Lung (tissue), 12 donors: ENCODE results near the gene TMEM169. TPM values are rescaled to one million over a fixed set of nuclear protein-coding genes. Genes with fewer than 3 reads are reported as not detected.

ENCODE experiments used
- ATAC-seq: fragments of 200-7000 bp; cut with Tn5 transposase; one replicate; pipeline ENCODE4 v1.9.1; 2020; ENCODE audit warnings: moderate number of reproducible peaks; ENCODE audit not compliant: insufficient read depth, low FRiP score
- DNase-seq, 3 donors: peaks; one replicate each; pipeline ENCODE4 v3.0.0-alpha.2; 2013 to 2017
- H3K27ac ChIP-seq, 2 donors: one replicate each; pipeline ENCODE4 v1.5.1; 2013; ENCODE audit warnings: mild to moderate bottlenecking in 2 of 2, moderate library complexity in 2 of 2, control low read depth in 1 of 2, inconsistent platforms in 1 of 2, low read depth in 1 of 2, low read length in 1 of 2
- H3K27me3 ChIP-seq, 3 donors: one replicate each; pipeline ENCODE4 v1.5.1; 2013; ENCODE audit warnings: low read length in 2 of 3; ENCODE audit not compliant: control insufficient read depth in 3 of 3, insufficient read depth in 3 of 3
- H3K36me3 ChIP-seq, 4 donors: one replicate each; pipeline ENCODE4 v1.5.1; 2013; ENCODE audit warnings: low read length in 4 of 4, mild to moderate bottlenecking in 1 of 4, moderate library complexity in 1 of 4; ENCODE audit not compliant: control insufficient read depth in 4 of 4, insufficient read depth in 4 of 4
- H3K4me1 ChIP-seq, 5 donors: one replicate each; pipeline ENCODE4 v1.5.1; 2013; ENCODE audit warnings: low read length in 5 of 5, mild to moderate bottlenecking in 2 of 5, moderate library complexity in 1 of 5; ENCODE audit not compliant: control insufficient read depth in 5 of 5, insufficient read depth in 5 of 5
- H3K4me3 ChIP-seq: one replicate; pipeline ENCODE4 v1.5.1; 2013; ENCODE audit warnings: mild to moderate bottlenecking, control low read depth, moderate library complexity
- H3K9ac ChIP-seq, 2 donors: one replicate each; pipeline ENCODE4 v1.5.1; 2013; ENCODE audit warnings: low read length in 2 of 2, control low read depth in 1 of 2; ENCODE audit not compliant: insufficient read depth in 1 of 2
- H3K9me3 ChIP-seq, 4 donors: one replicate each; pipeline ENCODE4 v1.5.1; 2013; ENCODE audit warnings: low read length in 3 of 4, mild to moderate bottlenecking in 1 of 4, moderate library complexity in 1 of 4; ENCODE audit not compliant: control insufficient read depth in 4 of 4, insufficient read depth in 3 of 4
- CTCF ChIP-seq: IDR thresholded peaks from 2 replicates; pipeline ENCODE4 v1.5.1; 2012; ENCODE audit warnings: mild to moderate bottlenecking; ENCODE audit errors: control extremely low read depth, extremely low read depth
- WGBS, 2 donors: extraction: QIAGEN DNeasy Blood & Tissue Kit; methylation state at CpG; one replicate each; pipeline ENCODE4 v1.1.7; 2013; 5-methylcytosine and 5-hydroxymethylcytosine counted together
- polyA plus RNA-seq, 2 donors: library from polyadenylated mRNA; stranded (reverse); fragments of 200-250 nt; gene quantifications; one replicate each; pipeline ENCODE4 v1.2.1, GENCODE V29; 2013
- total RNA-seq, 2 donors: library from RNA; depleted of rRNA in 1 of 2; stranded (reverse); fragments of >200 nt in 1 of 2; gene quantifications; one replicate each; pipeline ENCODE4 v1.2.1, GENCODE V29; 2014 to 2021
- donor health status: control.
- donor health status: control.
- donor health status: Bipolar disorder and iron deficiency.
- donor health status: healthy.
- donor health status: DM: yes; HTN: yes; CAD: no.

TMEM169 gene
- total and polyA plus RNA-seq, 4 donors = 0.14 to 0.67 (median 0.62) TPM

- DNase-seq = no peak
- Histone ChIP-seq H3K27ac (no peak overlapping the region), H3K4me1 (peaks cover 0 to 8% (median 0%) of the 10 kb centered on the region in 5 donors), H3K9ac (no peak overlapping the region), H3K27me3 (peaks cover 0 to 3% (median 3%) of the 10 kb centered on the region in 3 donors), H3K36me3 (no peaks in the 10 kb centered on the region), H3K9me3 (no peaks in the 10 kb centered on the region), H3K4me3 (no peak overlapping the region)
- 93% methylated on average over 2 of the region's 2 CpGs for WGBS, 2 donors
- TF ChIP-seq CTCF = no peak
- ATAC-seq = no peak
These were observed 4.6 kb downstream of the TMEM169 start for GRCh38 chr2:216086207-216086893.

DNA sequence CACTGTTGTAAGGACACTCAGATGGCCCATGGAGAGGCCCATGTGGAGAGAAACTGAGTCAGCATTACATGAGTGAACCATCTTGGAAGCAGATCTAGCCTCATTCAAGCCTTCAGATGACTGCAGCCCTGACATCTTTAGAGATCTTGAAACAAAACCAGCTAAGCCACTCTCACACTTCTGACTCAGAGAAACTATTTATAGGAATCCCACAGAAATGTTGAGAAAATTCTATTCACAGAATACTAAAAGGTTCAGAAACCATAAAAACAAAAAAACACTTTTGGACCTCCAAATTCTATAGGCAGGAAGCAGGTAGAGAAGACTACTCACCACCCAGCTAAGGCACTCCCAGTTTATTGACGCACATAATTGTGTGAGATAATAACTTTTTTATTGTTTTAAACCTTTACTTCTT lies 8.7 kb downstream of the TMEM169 start:
- H3K4me1 ChIP-seq = no peaks in the 10 kb centered on the region
- H3K27me3 ChIP-seq = no peaks in the 10 kb centered on the region
- no peak overlapping the region for H3K9ac ChIP-seq
- no peak for ATAC-seq
- H3K36me3 ChIP-seq = no peaks in the 10 kb centered on the region
- H3K27ac ChIP-seq = no peak overlapping the region
- no peak for DNase-seq
- 95 to 100% methylated on average over 1 of the region's 1 CpG for WGBS, 2 donors
- no peak overlapping the region for H3K4me3 ChIP-seq
- TF ChIP-seq CTCF = no peak
- H3K9me3 ChIP-seq = no peaks in the 10 kb centered on the region

- H3K27ac ChIP-seq = no peak overlapping the region
- 88 to 95% methylated on average over 2 of the region's 2 CpGs for WGBS, 2 donors
- H3K9me3 ChIP-seq = no peaks in the 10 kb centered on the region
- H3K4me3 ChIP-seq = no peak overlapping the region
- no peaks in the 10 kb centered on the region for H3K36me3 ChIP-seq
- no peak for DNase-seq
- H3K9ac ChIP-seq = no peak overlapping the region
- H3K4me1 ChIP-seq = no peaks in the 10 kb centered on the region
- no peak for TF ChIP-seq CTCF
- no peaks in the 10 kb centered on the region for H3K27me3 ChIP-seq
- no peak for ATAC-seq
These were observed 10.9 kb downstream of the TMEM169 start for GRCh38 chr2:216092646-216093045.

DNA sequence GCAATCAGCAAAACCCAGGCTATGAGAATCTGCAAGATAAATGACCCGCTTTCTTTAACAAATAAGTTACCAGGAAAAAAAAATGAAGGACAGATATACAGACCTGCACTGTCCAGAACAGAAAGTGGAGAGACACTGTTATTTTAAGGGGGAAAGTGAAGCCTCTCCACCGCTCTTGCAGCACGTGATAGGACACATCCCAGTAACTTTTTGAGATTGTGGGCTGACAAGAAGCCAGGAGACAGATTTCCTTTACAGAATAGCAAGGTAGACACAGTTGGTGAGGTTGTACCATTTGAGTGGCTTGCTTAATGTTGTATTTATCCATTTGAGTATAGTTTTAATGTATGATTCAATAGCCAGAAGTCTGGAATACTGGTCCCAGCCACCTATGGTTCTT lies 13.0 kb downstream of the TMEM169 start:
- H3K27me3 ChIP-seq = no peaks in the 10 kb centered on the region
- ATAC-seq = no peak
- H3K36me3 ChIP-seq = no peaks in the 10 kb centered on the region
- 81 to 93% methylated on average over 3 of the region's 3 CpGs for WGBS, 2 donors
- H3K9me3 ChIP-seq = no peaks in the 10 kb centered on the region
- H3K4me3 ChIP-seq = no peak overlapping the region
- no peak overlapping the region for H3K9ac ChIP-seq
- H3K27ac ChIP-seq = no peak overlapping the region
- H3K4me1 ChIP-seq = no peaks in the 10 kb centered on the region
- no peak for TF ChIP-seq CTCF
- DNase-seq = no peak
